K562 (cell line): ENCODE measurements around the gene TMPRSS5. TPM values are rescaled to one million over a fixed set of nuclear protein-coding genes. Genes with fewer than 3 reads are reported as not detected.

Experiments used
- CBX8 ChIP-seq: fragments of 200-600 bp; sonication (generic); IDR thresholded peaks from 2 replicates; pipeline ENCODE4 v1.6.1; 2012; ENCODE audit warnings: borderline replicate concordance, mixed run types, low read depth, mild to moderate bottlenecking, moderate library complexity, mixed read lengths, low read length, control low read depth, inconsistent platforms; ENCODE audit not compliant: poor library complexity, severe bottlenecking; ENCODE audit errors: extremely low read depth
- CC2D1A ChIP-seq: fragments of 450-650 bp; IDR thresholded peaks from 2 replicates; pipeline ENCODE4 v1.6.1; 2017; ENCODE audit warnings: mild to moderate bottlenecking
- DACH1 ChIP-seq: fragments of 450-650 bp; IDR thresholded peaks from 2 replicates; pipeline ENCODE4 v1.6.1; 2018; ENCODE audit not compliant: partially characterized antibody
- ELF4 ChIP-seq: fragments of 450-650 bp; formaldehyde crosslinking; IDR thresholded peaks from 2 replicates; pipeline ENCODE4 v1.4.0; 2022; ENCODE audit warnings: missing genetic modification characterization
- FOXA1 ChIP-seq: fragments of 450-650 bp; IDR thresholded peaks from 2 replicates; pipeline ENCODE4 v1.6.1; 2016; ENCODE audit warnings: mild to moderate bottlenecking, borderline replicate concordance
- MCM5 ChIP-seq: fragments of 450-650 bp; IDR thresholded peaks from 2 replicates; pipeline ENCODE4 v1.6.1; 2016; ENCODE audit warnings: low read depth
- NR2C2 ChIP-seq, 2 experiments: fragments of 200-800 bp in 1 of 2; sonication (Bioruptor generic) in 1 of 2; sonication (generic) in 1 of 2; formaldehyde crosslinking in 1 of 2; IDR thresholded peaks; 2 replicates each; pipeline versions ENCODE4 v1.6.1 to v1.8.0; 2016 to 2022; ENCODE audit warnings: mild to moderate bottlenecking in 1 of 2, missing compliant biosample characterization in 1 of 2, missing genetic modification characterization in 1 of 2, missing genetic modification reagents in 1 of 2
- POLR2H ChIP-seq: IDR thresholded peaks from 2 replicates; pipeline ENCODE4 v1.6.1; 2016; ENCODE audit warnings: missing genetic modification characterization, low read depth, mild to moderate bottlenecking, control low read depth, missing compliant biosample characterization, moderate library complexity
- STAT5A ChIP-seq: IDR thresholded peaks from 2 replicates; pipeline ENCODE4 v1.6.1; 2012; ENCODE audit warnings: low read length, inconsistent platforms, borderline replicate concordance
- TCF7L2 ChIP-seq: fragments of 150-350 bp; IDR thresholded peaks from 2 replicates; pipeline ENCODE4 v1.6.1; 2016; ENCODE audit warnings: low read depth, mild to moderate bottlenecking, low read length, moderate library complexity
- XRCC3 ChIP-seq: fragments of 450-650 bp; IDR thresholded peaks from 2 replicates; pipeline ENCODE4 v1.6.1; 2017; ENCODE audit warnings: mild to moderate bottlenecking, moderate library complexity
- ZFP36 ChIP-seq: fragments of 150-350 bp; IDR thresholded peaks from 2 replicates; pipeline ENCODE4 v1.6.1; 2018; ENCODE audit warnings: low read length, low read depth; ENCODE audit not compliant: partially characterized antibody
- ZNF282 ChIP-seq: sonication (generic); formaldehyde crosslinking; IDR thresholded peaks from 2 replicates; pipeline ENCODE4 v1.8.1; 2023; ENCODE audit warnings: missing genetic modification reagents
- ZNF586 ChIP-seq: fragments of 450-650 bp; formaldehyde crosslinking; conservative IDR thresholded peaks from 2 replicates; pipeline ENCODE4 v1.4.0; 2020; ENCODE audit warnings: mild to moderate bottlenecking, moderate library complexity
- ZNF644 ChIP-seq: fragments of 200-800 bp; sonication (Bioruptor generic); IDR thresholded peaks from 2 replicates; pipeline ENCODE4 v1.6.1; 2016; ENCODE audit warnings: low read depth, missing genetic modification characterization, missing compliant biosample characterization
- ZNF75A ChIP-seq: fragments of 450-650 bp; formaldehyde crosslinking; IDR thresholded peaks from 2 replicates; pipeline ENCODE4 v1.4.0; 2020; ENCODE audit warnings: mild to moderate bottlenecking
- polyA plus RNA-seq, 8 experiments: library from polyadenylated mRNA; depleted of rRNA in 4 of 8; stranded (reverse) in 5 of 8; unstranded in 3 of 8; fragments of >200 nt; fragmentation: Nextera tagmentation in 2 of 8; fragmentation: Illumina TruSeq in 1 of 8; extraction: Ambion mirVana in 2 of 8; extraction: Trizol in 1 of 8; gene quantifications; 2 replicates each; pipeline versions ENCODE4 v1.2.1 to v1.2.3, GENCODE V29; 2011 to 2014; ENCODE audit warnings: inconsistent platforms in 1 of 8, missing spikeins in 1 of 8
- total RNA-seq, 7 experiments: library from RNA; depleted of rRNA in 6 of 7; stranded (reverse); fragments of >200 nt in 6 of 7; fragmentation: Illumina TruSeq in 2 of 7; extraction: Trizol in 2 of 7; gene quantifications; 2 replicates each; pipeline versions ENCODE4 v1.2.1 to v1.2.3, GENCODE V29; 2011 to 2021; ENCODE audit warnings: low replicate concordance in 1 of 7
- TF ChIP-seq, protein P1 (sequence below): fragments of 250-450 bp; sonication (Bioruptor Pico); IDR thresholded peaks from 2 replicates; pipeline ENCODE4 v1.9.0; 2021; ENCODE audit warnings: mild to moderate bottlenecking, inconsistent platforms
- TF ChIP-seq, protein P2 (sequence below): sonication (generic); formaldehyde crosslinking; IDR thresholded peaks from 2 replicates; pipeline ENCODE4 v1.8.0; 2022; ENCODE audit warnings: mild to moderate bottlenecking, missing genetic modification reagents
- TF ChIP-seq, protein P3 (sequence below): fragments of 450-650 bp; IDR thresholded peaks from 2 replicates; pipeline ENCODE4 v1.6.1; 2017; ENCODE audit warnings: mild to moderate bottlenecking, moderate library complexity
- TF ChIP-seq, protein P4 (sequence below), 3 experiments: IDR thresholded peaks in 2 of 3; conservative IDR thresholded peaks in 1 of 3; 2 replicates each; pipeline ENCODE4 v1.5.1; 2011 to 2012; ENCODE audit warnings: low read length in 3 of 3, mild to moderate bottlenecking in 3 of 3, control low read depth in 2 of 3, improper control_type of control experiment in 1 of 3, inconsistent platforms in 1 of 3, low read depth in 1 of 3, mixed read lengths in 1 of 3, moderate library complexity in 1 of 3; ENCODE audit not compliant: insufficient read depth in 2 of 3

The TMPRSS5 gene
- total and polyA plus RNA-seq, 9 of the 15 experiments (the other 6 are each of a cell fraction or from before 2014, with no cell fraction given), result 0.07 to 0.49 (median 0.17) TPM; not detected in 1

DNA sequence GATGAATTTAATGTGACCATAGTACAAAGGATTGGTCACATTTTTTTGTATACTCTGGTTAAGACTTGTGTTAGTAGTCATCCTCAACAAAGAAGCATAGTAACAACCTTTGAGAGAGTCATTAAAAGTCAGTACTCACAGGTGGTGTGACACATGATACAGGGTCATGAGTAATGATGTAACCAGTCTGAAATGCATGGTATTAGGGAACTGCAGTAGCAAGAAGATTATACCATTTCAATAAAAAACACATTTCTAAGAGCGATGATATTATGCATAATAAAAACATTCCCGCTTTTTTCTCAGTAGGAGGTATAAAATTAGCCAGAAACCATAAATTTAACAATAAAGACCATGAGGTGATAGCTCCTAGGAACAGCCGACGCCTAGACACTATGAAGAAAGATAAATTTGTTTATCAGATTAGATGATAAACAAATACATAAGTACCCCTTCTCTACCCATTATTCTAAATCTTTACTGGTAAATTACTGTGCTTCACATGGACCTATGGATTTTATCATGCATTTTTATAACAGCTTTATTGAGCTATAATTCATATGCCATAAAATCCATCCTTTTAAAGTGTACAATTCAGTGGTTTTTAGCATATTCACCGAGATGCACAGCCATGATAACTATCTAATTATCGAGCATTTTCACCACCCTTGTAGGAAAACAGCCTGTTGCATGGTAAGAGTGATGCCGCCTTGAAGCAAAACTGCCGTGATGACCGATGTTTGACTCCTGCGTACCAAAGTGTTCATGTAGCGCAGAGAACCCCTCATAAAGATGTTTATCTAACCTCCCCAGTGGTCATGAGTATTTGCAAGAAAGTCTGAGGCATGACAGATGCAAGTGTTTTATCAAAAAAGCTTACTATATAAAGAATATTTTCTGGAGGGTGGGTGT lies 41.8 kb downstream of the TMPRSS5 start (continued):
- TF ChIP-seq, protein P1, sequence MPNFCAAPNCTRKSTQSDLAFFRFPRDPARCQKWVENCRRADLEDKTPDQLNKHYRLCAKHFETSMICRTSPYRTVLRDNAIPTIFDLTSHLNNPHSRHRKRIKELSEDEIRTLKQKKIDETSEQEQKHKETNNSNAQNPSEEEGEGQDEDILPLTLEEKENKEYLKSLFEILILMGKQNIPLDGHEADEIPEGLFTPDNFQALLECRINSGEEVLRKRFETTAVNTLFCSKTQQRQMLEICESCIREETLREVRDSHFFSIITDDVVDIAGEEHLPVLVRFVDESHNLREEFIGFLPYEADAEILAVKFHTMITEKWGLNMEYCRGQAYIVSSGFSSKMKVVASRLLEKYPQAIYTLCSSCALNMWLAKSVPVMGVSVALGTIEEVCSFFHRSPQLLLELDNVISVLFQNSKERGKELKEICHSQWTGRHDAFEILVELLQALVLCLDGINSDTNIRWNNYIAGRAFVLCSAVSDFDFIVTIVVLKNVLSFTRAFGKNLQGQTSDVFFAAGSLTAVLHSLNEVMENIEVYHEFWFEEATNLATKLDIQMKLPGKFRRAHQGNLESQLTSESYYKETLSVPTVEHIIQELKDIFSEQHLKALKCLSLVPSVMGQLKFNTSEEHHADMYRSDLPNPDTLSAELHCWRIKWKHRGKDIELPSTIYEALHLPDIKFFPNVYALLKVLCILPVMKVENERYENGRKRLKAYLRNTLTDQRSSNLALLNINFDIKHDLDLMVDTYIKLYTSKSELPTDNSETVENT, result no peak
- no peak for TF ChIP-seq CBX8
- no peak for TF ChIP-seq DACH1
- no peak for TF ChIP-seq TCF7L2
- peak; percentile 71 for TF ChIP-seq POLR2H (tag)
- no peak for TF ChIP-seq ZNF586 (CRISPR knock-in tag)
- no peak for TF ChIP-seq ZNF75A
- no peak for TF ChIP-seq MCM5
- TF ChIP-seq, protein P2, sequence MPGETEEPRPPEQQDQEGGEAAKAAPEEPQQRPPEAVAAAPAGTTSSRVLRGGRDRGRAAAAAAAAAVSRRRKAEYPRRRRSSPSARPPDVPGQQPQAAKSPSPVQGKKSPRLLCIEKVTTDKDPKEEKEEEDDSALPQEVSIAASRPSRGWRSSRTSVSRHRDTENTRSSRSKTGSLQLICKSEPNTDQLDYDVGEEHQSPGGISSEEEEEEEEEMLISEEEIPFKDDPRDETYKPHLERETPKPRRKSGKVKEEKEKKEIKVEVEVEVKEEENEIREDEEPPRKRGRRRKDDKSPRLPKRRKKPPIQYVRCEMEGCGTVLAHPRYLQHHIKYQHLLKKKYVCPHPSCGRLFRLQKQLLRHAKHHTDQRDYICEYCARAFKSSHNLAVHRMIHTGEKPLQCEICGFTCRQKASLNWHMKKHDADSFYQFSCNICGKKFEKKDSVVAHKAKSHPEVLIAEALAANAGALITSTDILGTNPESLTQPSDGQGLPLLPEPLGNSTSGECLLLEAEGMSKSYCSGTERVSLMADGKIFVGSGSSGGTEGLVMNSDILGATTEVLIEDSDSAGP (CRISPR knock-in tag), result no peak
- no peak for TF ChIP-seq ZNF282
- no peak for TF ChIP-seq ZNF644
- TF ChIP-seq ELF4 (CRISPR knock-in tag), result no peak
- TF ChIP-seq, protein P3, sequence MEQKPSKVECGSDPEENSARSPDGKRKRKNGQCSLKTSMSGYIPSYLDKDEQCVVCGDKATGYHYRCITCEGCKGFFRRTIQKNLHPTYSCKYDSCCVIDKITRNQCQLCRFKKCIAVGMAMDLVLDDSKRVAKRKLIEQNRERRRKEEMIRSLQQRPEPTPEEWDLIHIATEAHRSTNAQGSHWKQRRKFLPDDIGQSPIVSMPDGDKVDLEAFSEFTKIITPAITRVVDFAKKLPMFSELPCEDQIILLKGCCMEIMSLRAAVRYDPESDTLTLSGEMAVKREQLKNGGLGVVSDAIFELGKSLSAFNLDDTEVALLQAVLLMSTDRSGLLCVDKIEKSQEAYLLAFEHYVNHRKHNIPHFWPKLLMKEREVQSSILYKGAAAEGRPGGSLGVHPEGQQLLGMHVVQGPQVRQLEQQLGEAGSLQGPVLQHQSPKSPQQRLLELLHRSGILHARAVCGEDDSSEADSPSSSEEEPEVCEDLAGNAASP, result peak; percentile 5; the same call in 1 of the 2 replicates
- 0 out of 2 replicates have a peak, but pooled peaks have one; percentile 21 for TF ChIP-seq STAT5A
- no peak for TF ChIP-seq CC2D1A
- no peak for TF ChIP-seq ZFP36
- TF ChIP-seq NR2C2 (CRISPR knock-in tag; IDR thresholded peaks at IDR 0.05), result no peak
- peak; percentile 76 for TF ChIP-seq NR2C2 (tag; IDR thresholded peaks at IDR 0.05)
- TF ChIP-seq, protein P4, sequence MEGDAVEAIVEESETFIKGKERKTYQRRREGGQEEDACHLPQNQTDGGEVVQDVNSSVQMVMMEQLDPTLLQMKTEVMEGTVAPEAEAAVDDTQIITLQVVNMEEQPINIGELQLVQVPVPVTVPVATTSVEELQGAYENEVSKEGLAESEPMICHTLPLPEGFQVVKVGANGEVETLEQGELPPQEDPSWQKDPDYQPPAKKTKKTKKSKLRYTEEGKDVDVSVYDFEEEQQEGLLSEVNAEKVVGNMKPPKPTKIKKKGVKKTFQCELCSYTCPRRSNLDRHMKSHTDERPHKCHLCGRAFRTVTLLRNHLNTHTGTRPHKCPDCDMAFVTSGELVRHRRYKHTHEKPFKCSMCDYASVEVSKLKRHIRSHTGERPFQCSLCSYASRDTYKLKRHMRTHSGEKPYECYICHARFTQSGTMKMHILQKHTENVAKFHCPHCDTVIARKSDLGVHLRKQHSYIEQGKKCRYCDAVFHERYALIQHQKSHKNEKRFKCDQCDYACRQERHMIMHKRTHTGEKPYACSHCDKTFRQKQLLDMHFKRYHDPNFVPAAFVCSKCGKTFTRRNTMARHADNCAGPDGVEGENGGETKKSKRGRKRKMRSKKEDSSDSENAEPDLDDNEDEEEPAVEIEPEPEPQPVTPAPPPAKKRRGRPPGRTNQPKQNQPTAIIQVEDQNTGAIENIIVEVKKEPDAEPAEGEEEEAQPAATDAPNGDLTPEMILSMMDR (IDR thresholded peaks at IDR 0.05 in 2 of 3, conservative IDR thresholded peaks at IDR 0.05 in 1 of 3; ENCODE audit: insufficient read depth in 2 of 3, low read depth in 1 of 3, low read length in 3 of 3), result no peak
- TF ChIP-seq XRCC3, result peak; percentile 63; the same call in 1 of the 2 replicates
- no peak for TF ChIP-seq FOXA1
